Breast epithelium (tissue), 4 donors: ENCODE measurements around the gene RABAC1. TPM values are rescaled to one million over a fixed set of nuclear protein-coding genes. Genes with fewer than 3 reads are reported as not detected.

Experiments used
- DNase-seq, 2 donors: peaks; one replicate each; pipeline ENCODE4 v3.0.0-alpha.2; 2019; ENCODE audit warnings: low spot score in 2 of 2
- H3K27ac ChIP-seq, 2 donors: fragments of 200-600 bp; sonication (generic) in 1 of 2; one replicate each; pipeline ENCODE4 v1.5.1; 2016 to 2019; ENCODE audit warnings: mild to moderate bottlenecking in 1 of 2
- H3K27me3 ChIP-seq, 2 donors: fragments of 200-600 bp; sonication (generic) in 1 of 2; one replicate each; pipeline versions ENCODE4 v1.5.1 to v1.6.0; 2017 to 2019; ENCODE audit warnings: control low read depth in 1 of 2, mild to moderate bottlenecking in 1 of 2
- H3K36me3 ChIP-seq: fragments of 200-600 bp; one replicate; pipeline ENCODE4 v1.5.1; 2019
- H3K4me1 ChIP-seq, 2 donors: fragments of 200-600 bp; sonication (generic); one replicate each; pipeline ENCODE4 v1.5.1; 2016 to 2019; ENCODE audit warnings: control low read depth in 1 of 2
- H3K4me3 ChIP-seq, 3 donors: fragments of 200-600 bp; sonication (generic); 1 replicate in 2 of 3; 2 replicates in 1 of 3; pipeline ENCODE4 v1.5.1; 2016 to 2019; ENCODE audit warnings: mild to moderate bottlenecking in 3 of 3, moderate library complexity in 2 of 3
- H3K9me3 ChIP-seq, 2 donors: fragments of 200-600 bp; sonication (generic) in 1 of 2; one replicate each; pipeline ENCODE4 v1.5.1; 2016 to 2019; ENCODE audit warnings: control low read depth in 1 of 2
- CTCF ChIP-seq, 3 donors: fragments of 450-650 bp; IDR thresholded peaks; one replicate each; pipeline ENCODE4 v1.5.1; 2016 to 2017; ENCODE audit warnings: antibody characterized with exemption in 3 of 3, mild to moderate bottlenecking in 3 of 3, moderate library complexity in 3 of 3
- POLR2A ChIP-seq: fragments of 450-650 bp; IDR thresholded peaks from one replicate; pipeline ENCODE4 v1.6.1; 2016; ENCODE audit warnings: antibody characterized with exemption, mild to moderate bottlenecking, moderate library complexity
- POLR2AphosphoS5 ChIP-seq, 3 donors: sonication (generic); formaldehyde crosslinking; IDR thresholded peaks; one replicate each; pipeline ENCODE4 v1.6.1; 2017; ENCODE audit warnings: antibody characterized with exemption in 3 of 3
- intact Hi-C: fragments of 100-400 bp; cut with DNase I; formaldehyde crosslinking; loops from one replicate; pipeline ENCODE4 v1.15.1; 2023; ENCODE audit warnings: low total_unique reads
- total RNA-seq, 3 donors: library from RNA; depleted of rRNA; stranded (reverse); fragments of >200 nt; gene quantifications; one replicate each; pipeline ENCODE4 v1.1.0, GENCODE V29; 2016

The RABAC1 gene
- total RNA-seq, 3 donors from 2014 or later = 150 to 190 (median 153) TPM

GRCh38 chr19:41987141-41987860, 28.2 kb upstream of the RABAC1 start:
- no peak for TF ChIP-seq CTCF (IDR thresholded peaks at IDR 0.05)
- intact Hi-C loops = no loop called here
- peaks cover 3 to 24% of the 10 kb centered on the region in 2 donors for H3K27me3 ChIP-seq
- H3K4me3 ChIP-seq = no peak overlapping the region
- no peaks in the 10 kb centered on the region for H3K9me3 ChIP-seq
- no peak for DNase-seq
- H3K36me3 ChIP-seq = no peaks in the 10 kb centered on the region
- no peak overlapping the region for H3K27ac ChIP-seq
- H3K4me1 ChIP-seq = no peaks in the 10 kb centered on the region

- TF ChIP-seq CTCF (IDR thresholded peaks at IDR 0.05) = no peak
- no peak for TF ChIP-seq POLR2AphosphoS5 (IDR thresholded peaks at IDR 0.05)
- TF ChIP-seq POLR2A = no peak
- Histone ChIP-seq H3K27me3 (peaks cover 0 to 6% of the 10 kb centered on the region in 2 donors), H3K36me3 (no peaks in the 10 kb centered on the region), H3K9me3 (no peaks in the 10 kb centered on the region), H3K4me1 (no peaks in the 10 kb centered on the region), H3K4me3 (no peak overlapping the region), H3K27ac (no peak overlapping the region)
- intact Hi-C loops = no loop called here
- DNase-seq = no peak
Observed at GRCh38 chr19:41984961-41985360, 25.8 kb upstream of the RABAC1 start.

- intact Hi-C loops = no loop called here
Observed at GRCh38 chr19:41981724-41982123, 22.6 kb upstream of the RABAC1 start.

GRCh38 chr19:41978470-41978869, 19.3 kb upstream of the RABAC1 start:
- no peaks in the 10 kb centered on the region for H3K36me3 ChIP-seq
- H3K4me1 ChIP-seq = no peaks in the 10 kb centered on the region
- H3K9me3 ChIP-seq = no peaks in the 10 kb centered on the region
- TF ChIP-seq POLR2AphosphoS5 (IDR thresholded peaks at IDR 0.05) (no peak), CTCF (IDR thresholded peaks at IDR 0.05) (no peak), POLR2A (no peak)
- H3K27ac ChIP-seq = no peak overlapping the region
- H3K27me3 ChIP-seq = no peaks in the 10 kb centered on the region
- DNase-seq = no peak
- intact Hi-C loops = no loop called here
- H3K4me3 ChIP-seq = no peak overlapping the region

More at GRCh38 chr19:41981724-41982123, 22.6 kb upstream of the RABAC1 start:
- H3K27me3 ChIP-seq = no peaks in the 10 kb centered on the region
- H3K36me3 ChIP-seq = no peaks in the 10 kb centered on the region
- H3K4me1 ChIP-seq = no peaks in the 10 kb centered on the region
- TF ChIP-seq POLR2A (no peak), POLR2AphosphoS5 (IDR thresholded peaks at IDR 0.05) (no peak), CTCF (IDR thresholded peaks at IDR 0.05) (no peak)
- H3K9me3 ChIP-seq = no peaks in the 10 kb centered on the region
- H3K27ac ChIP-seq = no peak overlapping the region
- no peak overlapping the region for H3K4me3 ChIP-seq
- DNase-seq = no peak

- H3K27me3 ChIP-seq = no peaks in the 10 kb centered on the region
- no peak for DNase-seq
- H3K27ac ChIP-seq = no peak overlapping the region
- no peak overlapping the region for H3K4me3 ChIP-seq
- no peaks in the 10 kb centered on the region for H3K9me3 ChIP-seq
- no peaks in the 10 kb centered on the region for H3K36me3 ChIP-seq
- no peak for TF ChIP-seq POLR2A
- TF ChIP-seq CTCF (IDR thresholded peaks at IDR 0.05) = no peak
- no peak for TF ChIP-seq POLR2AphosphoS5 (IDR thresholded peaks at IDR 0.05)
- intact Hi-C loops = no loop called here
- H3K4me1 ChIP-seq = no peaks in the 10 kb centered on the region
Observed at GRCh38 chr19:41977916-41978315, 18.8 kb upstream of the RABAC1 start.
